VCaP (cell line): ENCODE data around the gene SHROOM3.

Experiments used
- H3K27ac ChIP-seq: fragments of 450-650 bp; 2 replicates; pipeline ENCODE4 v1.5.1; 2017
- CTCF ChIP-seq: fragments of 450-650 bp; conservative IDR thresholded peaks from 2 replicates; pipeline ENCODE4 v1.5.1; 2017; ENCODE audit warnings: mild to moderate bottlenecking, moderate library complexity

SHROOM3 gene

GRCh38 chr4:76595435-76595834, 160.4 kb downstream of the SHROOM3 start:
- TF ChIP-seq CTCF: no peak
- no peak overlapping the region for H3K27ac ChIP-seq

- H3K27ac ChIP-seq: no peak overlapping the region
- no peak for TF ChIP-seq CTCF
Measured at GRCh38 chr4:76596713-76597112, 161.7 kb downstream of the SHROOM3 start.

- no peak overlapping the region for H3K27ac ChIP-seq
- TF ChIP-seq CTCF: no peak
Measured at GRCh38 chr4:76597423-76597979, 162.5 kb downstream of the SHROOM3 start.

- no peak for TF ChIP-seq CTCF
- no peak overlapping the region for H3K27ac ChIP-seq
Measured at GRCh38 chr4:76600447-76600846, 165.4 kb downstream of the SHROOM3 start.

- H3K27ac ChIP-seq: no peak overlapping the region
- TF ChIP-seq CTCF: no peak
Measured at GRCh38 chr4:76601791-76602190, 166.8 kb downstream of the SHROOM3 start.

- H3K27ac ChIP-seq: no peak overlapping the region
Measured at GRCh38 chr4:76605099-76605563, 170.1 kb downstream of the SHROOM3 start.

GRCh38 chr4:76606645-76607265, 171.7 kb downstream of the SHROOM3 start:
- no peak overlapping the region for H3K27ac ChIP-seq
- no peak for TF ChIP-seq CTCF

More at GRCh38 chr4:76605099-76605563, 170.1 kb downstream of the SHROOM3 start:
- TF ChIP-seq CTCF: no peak
